GM04504 (cell line): ENCODE data around the gene CDCP1.
A peak's percentile ranks its signal among the peaks of the same experiment; 100 is the strongest.

Source experiments
- DNase-seq: peaks from one replicate; pipeline ENCODE4 v3.0.0-alpha.2; 2012; ENCODE audit warnings: low read depth

The CDCP1 gene

GRCh38 chr3:45109771-45110508 lies 36.2 kb downstream of the CDCP1 start:
- no peak for DNase-seq

- DNase-seq, result no peak
These were observed 39.3 kb downstream of the CDCP1 start for GRCh38 chr3:45106874-45107273.

- DNase-seq, result peak; percentile 81
These were observed 40.1 kb downstream of the CDCP1 start for GRCh38 chr3:45105855-45106671.

- DNase-seq, result peak; percentile 51
These were observed 41.2 kb downstream of the CDCP1 start for GRCh38 chr3:45104715-45105711.

GRCh38 chr3:45103753-45104714 lies 42.1 kb downstream of the CDCP1 start:
- DNase-seq, result no peak

- DNase-seq, result no peak
These were observed 42.8 kb downstream of the CDCP1 start for GRCh38 chr3:45103334-45103733.

GRCh38 chr3:45100981-45101407 lies 45.2 kb downstream of the CDCP1 start:
- DNase-seq, result peak; percentile 81

GRCh38 chr3:45098310-45098709 lies 47.9 kb downstream of the CDCP1 start:
- DNase-seq, result no peak

GRCh38 chr3:45097296-45097883 lies 48.8 kb downstream of the CDCP1 start:
- DNase-seq, result no peak

GRCh38 chr3:45095916-45096526 lies 50.2 kb downstream of the CDCP1 start:
- no peak for DNase-seq

GRCh38 chr3:45093176-45093575 lies 53.0 kb downstream of the CDCP1 start:
- DNase-seq, result no peak

GRCh38 chr3:45092132-45093031 lies 53.8 kb downstream of the CDCP1 start:
- DNase-seq, result peak; percentile 22

GRCh38 chr3:45090855-45091254 lies 55.3 kb downstream of the CDCP1 start:
- DNase-seq, result no peak

- no peak for DNase-seq
These were observed 57.4 kb downstream of the CDCP1 start for GRCh38 chr3:45088543-45089358.

- no peak for DNase-seq
These were observed 59.0 kb downstream of the CDCP1 start for GRCh38 chr3:45087155-45087554.

GRCh38 chr3:45084820-45085816 lies 61.1 kb downstream of the CDCP1 start:
- peak; percentile 86 for DNase-seq

GRCh38 chr3:45084361-45084760 lies 61.8 kb downstream of the CDCP1 start:
- DNase-seq, result no peak
